H1 (cell line): Measurements from ENCODE around the gene RAMP3. TPM values are rescaled to one million over a fixed set of nuclear protein-coding genes. Genes with fewer than 3 reads are reported as not detected.

Experiments
- CHD7 ChIP-seq: fragments of 300-600 bp; sonication (generic); IDR thresholded peaks from 2 replicates; pipeline ENCODE4 v1.7.1; 2012; ENCODE audit warnings: low read length, moderate library complexity, mild to moderate bottlenecking, inconsistent platforms; ENCODE audit not compliant: insufficient replicate concordance
- EZH2 ChIP-seq: fragments of 200-600 bp; sonication (generic); IDR thresholded peaks from 2 replicates; pipeline ENCODE4 v1.7.1; 2012; ENCODE audit warnings: low read depth, mild to moderate bottlenecking, moderate library complexity, low read length, inconsistent platforms; ENCODE audit not compliant: severe bottlenecking
- HDAC2 ChIP-seq, 2 experiments: fragments of 300-600 bp in 1 of 2; sonication (generic) in 1 of 2; IDR thresholded peaks; 2 replicates each; pipeline ENCODE4 v1.6.1; 2011 to 2012; ENCODE audit warnings: low read depth in 2 of 2, low read length in 2 of 2, mild to moderate bottlenecking in 2 of 2, moderate library complexity in 2 of 2, borderline replicate concordance in 1 of 2, inconsistent platforms in 1 of 2
- NRF1 ChIP-seq: IDR thresholded peaks from 2 replicates; pipeline ENCODE4 v1.6.1; 2011; ENCODE audit warnings: mild to moderate bottlenecking, low read depth, low read length, improper control_type of control experiment
- PHF8 ChIP-seq: fragments of 200-600 bp; sonication (generic); conservative IDR thresholded peaks from 2 replicates; pipeline ENCODE4 v1.7.1; 2012; ENCODE audit warnings: low read depth, mild to moderate bottlenecking, inconsistent platforms, low read length, moderate library complexity
- RXRA ChIP-seq: IDR thresholded peaks from 2 replicates; pipeline ENCODE4 v1.6.1; 2011; ENCODE audit warnings: low read depth, mild to moderate bottlenecking, low read length, moderate library complexity; ENCODE audit not compliant: insufficient read depth
- SAP30 ChIP-seq: fragments of 300-600 bp; sonication (generic); IDR thresholded peaks from 2 replicates; pipeline ENCODE4 v1.7.1; 2012; ENCODE audit warnings: low read length, moderate library complexity, mild to moderate bottlenecking, inconsistent platforms; ENCODE audit not compliant: insufficient read depth, insufficient replicate concordance
- SIRT6 ChIP-seq: IDR thresholded peaks from one replicate; pipeline ENCODE4 v1.7.1; 2012; ENCODE audit warnings: low read length, inconsistent platforms
- TAF7 ChIP-seq: optimal IDR thresholded peaks from 2 replicates; pipeline ENCODE3; 2011; ENCODE audit warnings: low read depth, mild to moderate bottlenecking, inconsistent platforms, low read length, moderate library complexity, borderline replicate concordance
- USF2 ChIP-seq: IDR thresholded peaks from 2 replicates; pipeline ENCODE4 v1.6.1; 2011; ENCODE audit warnings: low read length, improper control_type of control experiment
- polyA plus RNA-seq, 7 experiments: library from polyadenylated mRNA; depleted of rRNA in 3 of 7; stranded (reverse) in 5 of 7; unstranded in 2 of 7; fragments of >200 nt in 5 of 7; fragments of 200-250 nt in 2 of 7; gene quantifications; 1 replicate in 5 of 7; 2 replicates in 1 of 7; 4 replicates in 1 of 7; pipeline versions ENCODE4 v1.2.1 to v1.2.3, GENCODE V29; 2011 to 2013; ENCODE audit warnings: missing spikeins in 2 of 7, mixed read lengths in 2 of 7
- total RNA-seq: library from RNA; stranded (reverse); fragmentation: NEBNext Ultra II Directional; extraction: Animal tissue kit (Norgen Biotek cat#: 25700); gene quantifications from 2 replicates; pipeline ENCODE4 v1.2.1, GENCODE V29; 2021

The RAMP3 gene
- total and polyA plus RNA-seq, 2 of the 8 experiments (the other 6 are each of a cell fraction or from before 2014, with no cell fraction given) = 0.88 to 0.98 TPM

GRCh38 chr7:45158471-45158870, 880 bp downstream of the RAMP3 start (continued):
- TF ChIP-seq CHD7 = no peak
- no peak for TF ChIP-seq PHF8
- TF ChIP-seq HDAC2 (IDR thresholded peaks at IDR 0.05; ENCODE audit: borderline replicate concordance in 1 of 2, low read depth in 2 of 2, low read length in 2 of 2) = no peak
- TF ChIP-seq EZH2 = no peak
- TF ChIP-seq TAF7 = no peak
- no peak for TF ChIP-seq NRF1
- no peak for TF ChIP-seq USF2
- TF ChIP-seq SIRT6 = no peak
- no peak for TF ChIP-seq SAP30
- no peak for TF ChIP-seq RXRA
